ENCODE data around the gene FER. TPM values are rescaled to one million over a fixed set of nuclear protein-coding genes. Genes with fewer than 3 reads are reported as not detected.

Gene FER
- total RNA-seq, 4 donors from 2014 or later: 2.2 to 7.5 (median 3.7) TPM

DNA sequence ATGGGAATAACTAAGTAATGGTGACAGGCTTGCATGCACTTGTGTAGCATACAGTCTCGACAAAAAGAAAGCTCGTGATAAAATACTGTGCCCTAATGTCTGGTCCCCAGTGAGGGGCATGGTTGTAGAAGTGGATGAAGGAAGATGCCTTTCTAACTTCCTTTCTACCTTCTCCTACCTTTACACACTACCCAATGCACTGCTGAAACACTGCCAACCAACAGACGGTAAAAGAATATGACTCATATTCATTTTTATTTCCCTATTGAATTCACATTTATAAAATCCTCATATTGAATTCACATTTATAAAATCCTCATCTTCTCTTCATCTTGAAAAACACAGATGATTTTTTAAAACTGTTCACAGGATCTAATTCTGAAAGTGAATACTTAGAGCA is 439.1 kb downstream of the FER start:
- Histone ChIP-seq H3K9me3 (no peaks in the 10 kb centered on the region), H3K4me3 (no peak overlapping the region), H3K27ac (no peak overlapping the region), H3K4me1 (no peaks in the 10 kb centered on the region), H3K27me3 (no peaks in the 10 kb centered on the region), H3K36me3 (peaks cover 0 to 6% of the 10 kb centered on the region in 2 donors)
- ATAC-seq: no peak
- DNase-seq: no peak
- TF ChIP-seq, protein P1, sequence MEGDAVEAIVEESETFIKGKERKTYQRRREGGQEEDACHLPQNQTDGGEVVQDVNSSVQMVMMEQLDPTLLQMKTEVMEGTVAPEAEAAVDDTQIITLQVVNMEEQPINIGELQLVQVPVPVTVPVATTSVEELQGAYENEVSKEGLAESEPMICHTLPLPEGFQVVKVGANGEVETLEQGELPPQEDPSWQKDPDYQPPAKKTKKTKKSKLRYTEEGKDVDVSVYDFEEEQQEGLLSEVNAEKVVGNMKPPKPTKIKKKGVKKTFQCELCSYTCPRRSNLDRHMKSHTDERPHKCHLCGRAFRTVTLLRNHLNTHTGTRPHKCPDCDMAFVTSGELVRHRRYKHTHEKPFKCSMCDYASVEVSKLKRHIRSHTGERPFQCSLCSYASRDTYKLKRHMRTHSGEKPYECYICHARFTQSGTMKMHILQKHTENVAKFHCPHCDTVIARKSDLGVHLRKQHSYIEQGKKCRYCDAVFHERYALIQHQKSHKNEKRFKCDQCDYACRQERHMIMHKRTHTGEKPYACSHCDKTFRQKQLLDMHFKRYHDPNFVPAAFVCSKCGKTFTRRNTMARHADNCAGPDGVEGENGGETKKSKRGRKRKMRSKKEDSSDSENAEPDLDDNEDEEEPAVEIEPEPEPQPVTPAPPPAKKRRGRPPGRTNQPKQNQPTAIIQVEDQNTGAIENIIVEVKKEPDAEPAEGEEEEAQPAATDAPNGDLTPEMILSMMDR (IDR thresholded peaks at IDR 0.05 in 4 of 5, conservative IDR thresholded peaks at IDR 0.05 in 1 of 5): no peak
- TF ChIP-seq POLR2A (IDR thresholded peaks at IDR 0.05): no peak
- in situ Hi-C loops (cut with MboI; ENCODE audit: low sequenced_read_pairs in 4 of 4): no loop called here
- intact Hi-C loops (cut with DNase I; ENCODE audit: low total_unique reads): no loop called here

DNA sequence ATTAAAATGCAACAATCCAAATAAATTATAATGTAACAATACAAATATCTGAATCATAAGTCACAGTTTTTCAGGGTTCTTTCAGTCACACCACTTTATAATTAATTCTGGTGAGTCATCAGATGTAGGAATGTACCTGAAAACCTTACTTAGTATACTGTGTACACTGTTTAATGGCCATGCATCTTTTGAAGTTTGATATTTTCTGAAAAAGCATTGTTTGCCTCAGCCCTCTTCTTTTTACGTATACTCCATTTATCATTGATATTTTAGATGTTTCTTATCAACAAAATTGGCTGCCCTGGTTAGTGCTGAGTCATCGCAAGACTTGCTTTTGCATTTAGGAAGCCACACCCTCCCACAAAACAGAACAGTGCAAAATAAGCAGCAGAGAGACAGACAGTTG is 443.5 kb downstream of the FER start:
- ATAC-seq: no peak
- H3K27me3 ChIP-seq: no peaks in the 10 kb centered on the region
- no peaks in the 10 kb centered on the region for H3K4me1 ChIP-seq
- no peak overlapping the region for H3K27ac ChIP-seq
- TF ChIP-seq, protein P1 (IDR thresholded peaks at IDR 0.05 in 4 of 5, conservative IDR thresholded peaks at IDR 0.05 in 1 of 5): no peak
- no peak for TF ChIP-seq POLR2A (IDR thresholded peaks at IDR 0.05)
- in situ Hi-C loops (cut with MboI; ENCODE audit: low sequenced_read_pairs in 4 of 4) (no loop called here), intact Hi-C loops (cut with DNase I; ENCODE audit: low total_unique reads) (no loop called here)
- H3K4me3 ChIP-seq: no peak overlapping the region
- no peaks in the 10 kb centered on the region for H3K9me3 ChIP-seq
- DNase-seq: no peak
- peaks cover 0 to 6% of the 10 kb centered on the region in 2 donors for H3K36me3 ChIP-seq

DNA sequence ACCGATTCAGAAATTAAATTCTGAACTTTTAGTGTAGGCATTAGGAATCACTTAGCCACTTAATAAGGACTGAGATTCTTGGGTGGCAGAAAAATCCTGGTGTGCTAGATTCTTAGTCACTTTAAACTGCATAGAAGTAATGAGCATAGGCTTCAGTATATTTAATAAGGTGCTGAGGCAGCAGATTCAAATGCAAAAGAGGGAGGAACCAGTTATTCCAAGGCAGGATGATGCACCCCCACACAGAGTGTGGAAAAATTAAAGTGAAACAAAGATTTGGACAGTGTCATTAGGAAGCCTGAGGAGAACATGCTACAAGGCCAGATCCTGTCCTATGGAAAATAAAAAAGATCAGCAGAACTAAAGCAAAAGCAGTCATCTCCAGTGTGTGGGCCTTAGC is 444.3 kb downstream of the FER start:
- Histone ChIP-seq H3K36me3 (peaks cover 0 to 2% of the 10 kb centered on the region in 2 donors), H3K27me3 (no peaks in the 10 kb centered on the region), H3K4me1 (no peaks in the 10 kb centered on the region), H3K27ac (no peak overlapping the region), H3K9me3 (no peaks in the 10 kb centered on the region), H3K4me3 (no peak overlapping the region)
- DNase-seq (no peak), ATAC-seq (no peak)
- in situ Hi-C loops (cut with MboI; ENCODE audit: low sequenced_read_pairs in 4 of 4): no loop called here
- intact Hi-C loops (cut with DNase I; ENCODE audit: low total_unique reads): loop anchor here (2.0 kb wide), 1 partner anchor 69 kb away; no protein-coding TSS in a partner anchor
- TF ChIP-seq POLR2A (IDR thresholded peaks at IDR 0.05): no peak
- TF ChIP-seq, protein P1 (IDR thresholded peaks at IDR 0.05 in 4 of 5, conservative IDR thresholded peaks at IDR 0.05 in 1 of 5): no peak

DNA sequence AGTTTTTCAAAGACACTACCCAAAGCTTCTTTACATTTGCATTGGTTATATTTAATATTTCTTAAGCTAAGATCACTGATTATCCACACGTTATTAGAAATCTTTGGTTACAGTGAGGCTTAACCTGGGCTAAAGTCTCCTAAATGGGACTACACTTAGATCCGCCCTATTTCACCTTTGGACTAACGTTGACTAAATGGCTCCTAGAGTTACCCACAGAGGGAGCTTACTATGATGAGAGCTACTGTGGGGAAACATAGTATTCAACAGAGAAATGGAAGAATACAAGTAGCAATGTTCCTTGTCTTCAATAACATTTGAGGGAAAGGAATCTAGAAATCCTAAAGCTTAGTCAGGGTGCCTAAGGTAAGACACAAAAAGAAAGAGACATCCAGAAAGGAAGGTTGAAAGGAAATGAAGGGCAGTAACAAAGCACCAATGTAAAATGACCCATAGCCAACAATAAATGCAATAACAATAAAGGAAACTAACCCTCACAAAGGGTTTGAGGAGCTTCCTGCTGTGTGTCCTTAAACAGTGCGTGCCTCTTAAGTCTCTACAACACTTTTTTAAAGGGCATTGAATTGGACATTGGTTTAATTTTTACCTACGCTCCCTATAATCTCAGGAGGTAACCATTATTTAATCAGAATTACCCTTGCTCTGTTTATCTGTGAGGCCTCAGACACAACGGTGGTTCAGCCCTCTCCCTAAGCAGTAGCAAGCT is 445.0 kb downstream of the FER start:
- Histone ChIP-seq H3K27ac (no peak overlapping the region), H3K9me3 (no peaks in the 10 kb centered on the region), H3K4me1 (no peaks in the 10 kb centered on the region), H3K4me3 (no peak overlapping the region), H3K36me3 (no peaks in the 10 kb centered on the region), H3K27me3 (no peaks in the 10 kb centered on the region)
- ATAC-seq (no peak), DNase-seq (no peak)
- TF ChIP-seq, protein P1 (IDR thresholded peaks at IDR 0.05 in 4 of 5, conservative IDR thresholded peaks at IDR 0.05 in 1 of 5): no peak
- TF ChIP-seq POLR2A (IDR thresholded peaks at IDR 0.05): no peak
- intact Hi-C loops (cut with DNase I; ENCODE audit: low total_unique reads): loop anchor here (2.0 kb wide), 1 partner anchor 70 kb away; no protein-coding TSS in a partner anchor
- in situ Hi-C loops (cut with MboI; ENCODE audit: low sequenced_read_pairs in 4 of 4): no loop called here

Data from gastrocnemius medialis (tissue), 4 donors.